Erythroblast (primary cell): ENCODE data around the gene PTPRN2.
"Not testable (repeated sequence)": the region's sequence is repeated elsewhere in the genome, so short reads cannot be mapped to it uniquely, and the experiment has no call there.

Source experiments
- DNase-seq, 2 experiments: peaks; one replicate each; lab custom pipeline; 2025; lab: John Stamatoyannopoulos, UW
- GATA1 ChIP-seq: IDR thresholded peaks from 2 replicates; pipeline ENCODE4 v1.6.1; 2011; ENCODE audit warnings: low read depth, mild to moderate bottlenecking, control low read depth, low read length, moderate library complexity
- POLR2A ChIP-seq: IDR thresholded peaks from 2 replicates; pipeline ENCODE4 v1.6.1; 2011; ENCODE audit warnings: mild to moderate bottlenecking, low read length

Gene PTPRN2

GRCh38 chr7:157494506-157495176 is 1093.0 kb downstream of the PTPRN2 start:
- DNase-seq = no peak
- TF ChIP-seq GATA1 = no peak
- TF ChIP-seq POLR2A = no peak

- DNase-seq = no peak
- TF ChIP-seq GATA1 (no peak), POLR2A (no peak)
Observed at GRCh38 chr7:157493776-157494175, 1093.8 kb downstream of the PTPRN2 start.

DNA sequence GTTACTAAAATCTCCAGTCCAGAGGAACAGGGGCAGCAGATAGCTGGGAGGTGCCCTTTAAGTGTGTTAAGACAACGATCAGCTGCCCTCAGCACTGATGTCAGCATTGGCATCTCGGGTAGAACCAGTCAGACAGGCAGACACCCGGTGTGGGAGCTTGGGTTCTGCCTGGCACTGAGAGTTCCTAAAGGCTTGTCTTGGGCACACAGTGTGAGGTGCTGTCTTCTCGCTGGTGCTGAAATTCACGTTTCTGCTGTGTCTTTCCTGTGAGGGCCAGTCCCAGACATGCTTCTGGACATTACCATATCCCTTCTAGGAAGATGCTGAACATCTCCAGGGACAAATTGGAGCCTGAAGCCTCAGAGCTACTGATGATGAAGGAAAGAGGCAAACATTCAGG is 1094.6 kb downstream of the PTPRN2 start:
- TF ChIP-seq GATA1 = no peak
- TF ChIP-seq POLR2A = no peak
- no peak for DNase-seq

- TF ChIP-seq POLR2A (no peak), GATA1 (no peak)
- DNase-seq = peak; percentile 11 to 30
Observed at GRCh38 chr7:157490465-157490912, 1097.1 kb downstream of the PTPRN2 start.

DNA sequence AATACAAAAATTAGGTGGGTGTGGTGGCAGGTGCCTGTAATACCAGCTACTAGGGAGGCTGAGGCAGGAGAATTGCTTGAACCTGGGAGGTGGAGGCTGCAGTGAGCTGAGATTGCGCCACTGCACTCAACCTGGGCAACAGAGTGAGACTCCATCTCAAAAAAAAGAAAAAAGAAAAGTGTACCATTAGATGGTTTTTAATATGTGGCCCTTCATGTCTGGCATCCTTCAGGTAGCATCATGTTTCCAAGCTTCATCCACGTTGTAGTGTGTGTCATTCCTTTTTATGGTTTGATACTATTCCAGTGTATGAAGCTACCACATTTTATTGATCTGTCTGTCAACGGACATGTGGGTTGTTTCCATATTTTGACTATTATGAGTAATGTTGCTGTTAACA is 1097.8 kb downstream of the PTPRN2 start:
- not testable (repeated sequence) for DNase-seq
